ELR (cell line): ENCODE data around the gene PNPLA8.
"Not testable (repeated sequence)": the region's sequence is repeated elsewhere in the genome, so short reads cannot be mapped to it uniquely, and the experiment has no call there.

ENCODE experiments used
- DNase-seq: peaks from one replicate; pipeline ENCODE4 v3.0.0-alpha.2; 2015; ENCODE audit warnings: low read depth

The PNPLA8 gene

GRCh38 chr7:108467391-108467790, 58.5 kb downstream of the PNPLA8 start:
- DNase-seq: no peak

- DNase-seq: not testable (repeated sequence)
Measured at GRCh38 chr7:108466322-108466721, 59.6 kb downstream of the PNPLA8 start.

DNA sequence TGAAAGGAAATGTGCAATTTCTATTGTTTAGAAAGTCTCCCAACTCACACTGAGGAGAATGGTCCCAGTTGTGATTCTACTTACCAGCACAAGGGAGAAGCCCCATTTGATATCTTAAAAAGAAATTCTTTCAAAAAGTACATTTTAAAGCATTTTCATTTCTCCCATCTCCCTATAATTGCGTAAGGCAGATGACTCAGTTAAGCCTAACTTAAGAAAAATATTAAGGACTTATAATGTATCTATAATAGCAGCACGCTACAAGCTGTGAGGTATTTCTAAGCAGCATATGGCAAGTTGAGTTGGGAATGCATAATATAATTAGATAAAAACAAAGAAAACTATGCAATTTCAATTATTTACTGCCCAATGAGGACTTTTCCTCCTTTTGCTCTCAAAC, 61.2 kb downstream of the PNPLA8 start:
- no peak for DNase-seq

GRCh38 chr7:108463613-108464012, 62.3 kb downstream of the PNPLA8 start:
- no peak for DNase-seq

DNA sequence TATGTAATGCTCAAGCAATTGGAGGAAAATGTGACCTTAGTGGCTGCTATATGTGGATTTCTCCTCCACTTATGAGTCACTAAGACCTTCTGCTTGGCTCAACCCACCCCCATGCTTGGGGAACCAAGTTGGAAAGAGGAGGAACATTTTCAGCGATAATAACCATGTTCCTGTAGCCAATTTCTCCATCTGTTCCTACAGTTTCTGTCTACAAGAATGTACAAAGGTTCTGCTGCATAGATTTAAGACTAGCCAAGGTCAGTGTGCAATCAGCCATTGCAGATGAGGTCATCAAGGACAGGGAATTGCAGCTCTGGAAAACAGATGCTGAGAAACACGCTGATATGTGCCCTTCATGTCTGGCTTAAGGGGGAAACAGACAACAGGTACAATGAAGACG, 64.1 kb downstream of the PNPLA8 start:
- no peak for DNase-seq

GRCh38 chr7:108460964-108461363, 65.0 kb downstream of the PNPLA8 start:
- DNase-seq: no peak

DNA sequence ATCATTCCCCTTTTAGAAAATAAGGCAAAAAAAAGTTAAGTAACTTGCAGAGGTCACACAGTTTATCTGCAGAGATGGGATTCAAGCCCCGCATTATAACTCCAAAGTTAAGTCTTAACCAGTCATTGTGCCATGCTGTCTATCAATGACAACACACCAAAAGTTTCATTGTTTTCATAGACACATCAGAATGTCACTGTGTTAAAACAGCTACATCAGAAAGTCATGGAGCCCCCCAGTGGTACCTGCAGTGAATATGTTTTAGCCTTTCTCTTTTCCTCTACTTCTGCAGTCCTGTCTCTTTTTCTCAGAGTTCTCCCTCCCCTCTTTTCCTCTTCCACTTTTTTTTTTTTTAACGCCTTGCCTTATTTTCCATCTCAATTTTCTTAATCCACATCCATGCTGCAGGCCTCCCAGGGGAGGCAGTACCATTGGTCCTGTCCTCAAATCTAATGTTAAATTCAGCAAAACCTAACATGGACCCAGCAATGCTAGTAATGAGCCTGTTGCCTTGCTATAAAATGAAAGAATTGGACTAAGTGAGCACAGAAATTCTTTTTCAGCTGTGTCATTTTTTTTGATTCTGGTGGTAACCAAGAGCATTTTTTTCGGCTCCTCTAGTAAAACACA, 65.9 kb downstream of the PNPLA8 start:
- peak; percentile 44 for DNase-seq

- DNase-seq: no peak
Measured at GRCh38 chr7:108457871-108458270, 68.1 kb downstream of the PNPLA8 start.

DNA sequence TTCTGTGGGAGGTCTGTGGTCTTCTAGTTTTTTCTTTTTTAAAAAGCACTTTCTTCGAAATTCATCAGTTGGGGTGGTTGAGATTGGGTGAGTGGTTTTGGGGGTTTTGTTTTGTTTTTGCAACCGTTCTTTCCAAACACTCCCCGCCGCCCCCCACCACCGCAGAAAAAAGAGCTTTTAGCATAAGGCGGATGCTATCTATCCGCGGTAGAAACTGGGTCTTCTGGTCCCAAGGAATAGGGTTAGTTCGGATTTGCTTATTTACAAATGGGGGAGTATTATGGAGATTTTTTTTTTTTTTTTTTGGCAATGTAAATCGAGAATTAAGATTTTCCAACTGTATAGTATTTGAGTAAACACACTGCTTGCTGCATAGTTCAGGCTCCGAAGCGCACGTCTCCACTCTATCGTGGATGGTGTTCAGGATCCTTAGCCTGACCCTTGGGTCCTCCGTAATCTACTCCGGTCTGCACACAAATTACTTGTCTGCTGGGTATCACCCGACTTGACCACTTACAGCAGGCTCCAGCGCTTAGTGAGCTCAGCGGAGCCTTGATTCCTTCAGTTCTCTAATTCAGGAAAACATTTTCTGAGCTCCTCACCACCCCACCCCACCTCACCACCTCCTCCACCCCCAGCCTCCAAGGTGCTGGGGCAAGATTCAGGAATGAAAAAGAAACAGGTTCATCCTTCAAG, 68.9 kb downstream of the PNPLA8 start:
- DNase-seq: no peak

- peak; percentile 42 for DNase-seq
Measured at GRCh38 chr7:108455998-108456677, 69.8 kb downstream of the PNPLA8 start, which contains the start of gene NRCAM. TSS of gene NRCAM (minus strand) at chr7:108456436. CDS start at chr7:108240064, 216,372 bp downstream.

DNA sequence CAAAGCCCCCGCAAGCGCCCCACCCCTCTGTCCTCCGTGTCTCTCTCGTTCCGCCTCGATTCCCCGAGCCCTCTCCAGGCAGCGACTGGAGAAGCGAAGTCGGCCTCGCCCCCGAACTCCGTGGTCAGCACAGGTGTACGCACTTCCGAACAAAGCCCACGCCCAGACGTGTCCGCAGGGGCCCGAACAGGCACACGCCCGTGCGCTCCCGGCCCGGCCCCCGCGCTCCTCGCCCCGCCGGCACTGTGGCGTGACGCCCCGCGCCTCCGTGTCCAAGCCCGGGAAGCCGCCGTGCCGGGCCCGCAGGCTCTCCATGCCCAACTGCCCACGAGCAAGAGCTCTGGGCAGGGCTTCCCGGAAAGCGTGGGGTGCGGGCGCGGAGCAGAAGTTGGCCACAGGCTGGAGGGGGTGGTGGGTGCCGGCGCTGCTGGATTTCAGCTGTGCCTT, 70.4 kb downstream of the PNPLA8 start:
- no peak for DNase-seq

DNA sequence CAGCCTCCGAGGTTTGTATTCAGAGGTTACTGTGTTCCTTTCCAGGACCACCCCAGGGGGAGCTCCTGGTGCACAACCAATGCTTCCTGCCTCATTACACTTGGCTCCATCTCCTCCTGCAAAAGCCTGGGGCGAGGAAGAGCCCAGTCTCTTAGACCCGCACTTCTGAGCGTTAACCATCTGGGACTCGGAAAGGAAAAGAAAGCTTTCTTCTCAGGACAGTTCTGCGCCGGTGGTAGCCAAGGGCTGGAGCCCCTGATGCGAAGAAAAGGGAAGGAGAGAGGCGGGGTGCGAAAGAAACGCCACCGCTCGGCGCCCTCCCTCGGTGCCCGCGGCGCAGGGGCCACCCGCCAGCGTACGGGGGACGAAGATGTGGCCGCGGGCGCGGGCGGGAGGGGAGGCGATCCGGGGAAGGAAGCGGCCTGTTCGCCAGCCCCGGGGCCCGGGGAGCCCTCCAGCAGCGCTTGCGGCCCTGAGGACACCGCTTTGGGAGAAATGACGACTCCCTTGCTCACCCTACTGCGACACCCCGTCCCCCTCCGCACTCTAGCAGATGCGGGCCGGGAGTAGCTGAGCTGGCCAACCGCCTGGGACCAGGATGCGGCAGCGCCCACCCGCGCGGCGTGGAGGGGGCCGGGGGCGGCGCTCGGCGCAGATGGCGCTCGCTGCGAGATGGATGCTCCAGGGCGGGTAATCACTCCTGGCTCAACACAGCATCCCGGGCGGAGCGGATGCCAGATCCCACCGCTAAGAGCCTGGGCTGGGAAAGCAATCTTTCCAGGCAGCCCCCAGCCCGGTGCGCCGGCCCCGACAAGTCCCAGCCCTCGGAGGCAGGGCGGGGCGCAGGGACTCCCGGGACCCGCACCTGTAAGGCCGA, 71.0 kb downstream of the PNPLA8 start:
- DNase-seq: peak; percentile 34

DNA sequence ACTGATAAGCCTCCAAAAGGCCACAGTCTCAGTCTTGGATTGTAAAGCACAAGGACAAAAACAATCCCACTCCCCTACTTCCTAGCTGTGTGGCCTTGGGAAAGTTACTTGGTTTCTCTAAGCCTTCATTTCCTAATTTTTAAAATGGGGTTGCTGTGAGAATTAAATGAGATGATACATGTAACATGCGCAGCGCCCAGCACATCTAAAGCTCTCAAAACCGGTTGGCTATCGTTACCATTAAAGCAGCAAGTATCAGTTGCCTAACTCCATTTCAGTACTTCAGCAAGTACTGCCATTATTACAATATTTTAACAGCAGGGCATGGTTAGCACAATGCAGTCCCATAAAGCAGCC, 71.6 kb downstream of the PNPLA8 start:
- DNase-seq: no peak

GRCh38 chr7:108453320-108453719, 72.6 kb downstream of the PNPLA8 start:
- no peak for DNase-seq

- DNase-seq: peak; percentile 51
Measured at GRCh38 chr7:108452707-108453106, 73.2 kb downstream of the PNPLA8 start.

DNA sequence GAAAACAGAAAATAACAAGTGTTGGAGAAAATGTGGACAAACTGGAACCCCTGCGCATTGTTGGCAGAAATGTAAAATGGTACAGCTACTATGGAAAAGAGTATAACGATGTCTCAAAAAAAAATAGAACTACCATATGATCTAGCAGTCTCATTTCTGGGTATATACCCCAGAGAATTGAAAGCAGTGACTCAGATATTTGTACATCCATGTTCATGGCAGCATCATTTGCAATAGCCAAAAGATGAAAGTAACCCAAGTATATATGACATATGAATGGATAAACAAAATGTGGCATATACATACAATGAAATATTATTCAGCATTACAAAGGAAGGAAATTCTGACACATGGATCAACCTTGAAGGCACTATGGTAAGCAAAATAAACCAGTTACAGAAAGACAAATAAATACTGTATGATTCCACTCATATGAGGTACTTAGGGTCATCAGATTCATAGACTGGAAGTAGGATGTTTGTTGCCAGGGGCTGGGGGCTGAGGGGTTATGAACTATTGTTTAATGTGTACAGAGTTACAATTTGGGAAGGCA, 74.6 kb downstream of the PNPLA8 start:
- DNase-seq: no peak

GRCh38 chr7:108450160-108450559, 75.8 kb downstream of the PNPLA8 start:
- no peak for DNase-seq

- no peak for DNase-seq
Measured at GRCh38 chr7:108449521-108449920, 76.4 kb downstream of the PNPLA8 start.

DNA sequence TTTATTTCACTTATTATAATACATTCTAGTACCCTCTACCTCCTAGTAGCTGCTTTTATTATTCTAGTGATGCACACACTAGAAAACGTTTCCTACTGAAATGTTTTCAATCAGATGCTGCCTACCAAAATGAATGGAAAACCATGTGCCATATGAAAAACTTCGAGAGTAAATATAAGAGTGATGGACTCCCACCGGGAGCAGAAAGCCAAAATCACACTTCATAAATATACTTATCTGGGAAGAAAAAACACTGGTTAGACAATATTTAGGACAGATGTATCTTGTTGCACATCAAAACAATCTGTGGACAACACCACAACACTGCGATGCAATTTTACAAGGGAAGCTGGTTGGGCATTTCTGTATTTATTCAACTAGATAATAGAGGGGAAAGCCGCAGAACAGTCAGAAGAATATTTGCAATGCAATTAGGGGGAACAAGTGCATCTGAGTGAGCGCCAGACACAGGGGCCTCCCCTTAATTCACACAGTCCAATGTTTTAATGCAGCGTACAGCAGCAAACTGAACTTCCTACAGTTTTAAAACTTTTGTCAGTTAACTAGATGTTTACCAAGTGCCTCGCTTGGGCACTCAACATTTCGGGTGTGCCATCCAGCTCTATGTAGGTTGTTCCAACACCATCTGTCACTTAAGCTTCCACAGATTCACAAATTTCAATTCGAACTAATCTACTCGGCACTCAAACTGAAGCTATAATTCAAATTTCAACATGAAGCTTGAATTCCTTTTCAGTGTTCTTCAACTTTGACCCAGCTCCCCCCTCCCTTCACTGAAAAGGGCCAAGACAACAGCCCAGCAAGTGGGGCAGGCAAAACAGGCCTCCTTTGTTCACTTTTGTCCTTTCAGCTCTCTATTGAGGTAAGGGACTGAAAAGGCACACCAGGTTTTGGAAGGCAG, 77.1 kb downstream of the PNPLA8 start:
- no peak for DNase-seq

DNA sequence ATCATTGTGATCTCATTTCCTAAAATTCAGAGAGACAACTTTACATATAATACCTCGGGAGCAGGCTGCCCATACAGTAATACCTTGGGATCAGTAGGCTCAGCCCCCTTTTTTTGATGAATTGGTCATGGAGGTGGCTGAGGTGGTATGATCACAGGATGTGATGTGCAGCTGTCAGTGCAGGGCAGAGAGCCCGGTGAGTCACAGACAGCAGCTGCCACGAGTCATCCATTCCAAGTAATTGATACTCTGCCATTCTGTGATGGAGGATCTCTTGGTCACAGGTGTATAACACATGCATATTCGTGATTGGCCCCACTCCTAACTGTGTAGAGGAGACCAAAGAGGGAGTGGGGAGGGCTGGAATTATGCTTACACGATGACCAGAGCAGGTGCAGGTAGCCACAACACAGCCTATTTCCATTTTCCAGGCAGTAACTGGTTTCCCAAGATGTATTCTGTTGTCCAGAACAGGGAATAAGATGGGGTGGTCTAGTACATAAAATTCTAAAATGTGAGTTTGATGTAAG, 83.8 kb downstream of the PNPLA8 start:
- DNase-seq: no peak
